ENCODE data around the gene TECPR2.

TECPR2 gene

DNA sequence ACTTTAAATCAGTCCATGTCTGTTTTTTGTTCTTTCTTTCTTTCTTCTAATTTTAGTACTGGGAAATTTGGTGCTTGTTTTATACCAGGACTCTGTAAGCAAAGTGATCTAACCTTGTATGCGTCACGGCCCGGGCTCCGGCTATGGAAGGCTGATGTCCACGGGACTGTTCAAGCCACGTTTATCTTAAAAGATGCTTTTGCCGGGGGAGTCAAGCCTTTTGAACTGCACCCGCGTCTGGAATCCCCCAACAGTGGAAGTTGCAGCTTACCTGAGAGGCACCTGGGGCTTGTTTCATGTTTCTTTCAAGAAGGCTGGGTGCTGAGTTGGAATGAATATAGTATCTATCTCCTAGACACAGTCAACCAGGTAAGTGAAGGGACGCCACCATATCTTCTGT lies 62.2 kb downstream of the TECPR2 start:
- no peak for DNase-seq (ENCODE audit: low read depth in 1 of 2, low spot score in 1 of 2)

DNA sequence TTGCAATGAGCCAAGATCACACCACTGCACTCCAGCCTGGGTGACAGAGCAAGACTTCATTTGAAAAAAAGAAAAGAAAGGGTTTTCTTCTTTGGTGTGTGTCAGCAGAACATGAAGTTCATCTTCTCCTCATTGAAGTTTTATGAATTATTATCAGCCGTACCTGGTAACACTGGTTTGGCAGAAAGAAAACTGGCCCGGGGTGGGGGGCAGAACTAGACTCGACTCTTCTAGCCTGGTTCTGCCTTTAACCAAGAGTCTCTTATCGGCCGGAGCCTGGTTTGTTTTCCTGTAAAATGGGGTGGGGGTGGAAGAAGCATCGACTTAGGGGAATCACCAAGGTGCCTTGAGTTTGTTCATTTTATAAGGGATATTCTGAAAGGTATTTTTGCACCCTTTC lies 64.1 kb downstream of the TECPR2 start:
- DNase-seq (ENCODE audit: low read depth in 1 of 2, low spot score in 1 of 2), result no peak

DNA sequence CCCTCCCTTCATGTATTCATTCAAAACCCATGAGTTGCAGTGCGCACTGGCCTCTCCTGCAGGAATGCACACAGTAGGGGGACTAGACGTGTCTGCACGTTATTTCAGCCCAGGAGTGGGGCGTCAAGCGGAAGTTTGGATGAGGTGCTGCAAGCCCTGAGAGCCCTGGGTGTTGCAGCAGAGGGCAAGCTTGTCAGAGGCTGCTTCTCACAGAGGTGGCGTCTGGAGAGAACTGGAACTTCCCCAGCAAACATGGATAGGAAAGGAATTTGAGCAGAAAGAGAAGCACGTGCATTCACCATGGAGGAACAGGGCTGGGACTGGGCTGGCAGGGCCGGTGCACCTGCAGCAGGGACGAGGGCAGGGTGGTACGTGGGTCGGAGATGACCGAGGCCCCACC lies 64.9 kb downstream of the TECPR2 start:
- no peak for DNase-seq (ENCODE audit: low read depth in 1 of 2, low spot score in 1 of 2)

DNA sequence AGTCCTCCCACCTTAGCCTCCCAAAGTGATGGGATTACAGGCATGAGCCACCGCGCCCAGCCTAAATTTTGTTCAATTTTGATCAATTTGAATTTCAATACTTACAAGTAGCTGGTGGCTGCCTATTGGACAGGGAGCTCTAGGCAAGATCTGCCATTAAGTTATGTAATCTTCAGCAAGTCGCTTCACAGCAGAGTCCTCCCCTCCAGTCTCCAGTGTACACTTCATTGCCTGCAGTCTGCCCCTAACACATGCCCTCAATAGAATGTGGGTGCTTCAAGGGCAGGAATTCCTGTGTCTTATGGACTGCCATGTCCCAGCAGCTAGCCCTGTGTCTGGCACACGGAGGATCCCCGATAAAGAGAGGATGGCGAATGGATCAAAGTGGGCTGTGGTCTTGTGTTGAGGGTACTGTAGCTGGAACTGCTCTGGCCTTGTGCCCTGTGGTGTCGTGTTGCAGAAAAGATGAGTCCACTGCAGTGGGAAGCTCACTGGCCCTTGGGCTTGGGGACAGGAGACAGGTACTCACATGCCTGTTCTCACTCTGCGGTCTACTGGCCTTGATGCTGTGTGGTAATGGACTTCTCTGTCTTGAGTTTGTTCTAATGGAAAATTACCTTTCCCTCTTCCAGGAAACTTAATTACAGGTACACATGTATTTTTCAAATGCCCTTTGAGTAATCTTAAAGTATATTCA lies 67.6 kb downstream of the TECPR2 start:
- DNase-seq (ENCODE audit: low read depth in 1 of 2, low spot score in 1 of 2), result no peak

DNA sequence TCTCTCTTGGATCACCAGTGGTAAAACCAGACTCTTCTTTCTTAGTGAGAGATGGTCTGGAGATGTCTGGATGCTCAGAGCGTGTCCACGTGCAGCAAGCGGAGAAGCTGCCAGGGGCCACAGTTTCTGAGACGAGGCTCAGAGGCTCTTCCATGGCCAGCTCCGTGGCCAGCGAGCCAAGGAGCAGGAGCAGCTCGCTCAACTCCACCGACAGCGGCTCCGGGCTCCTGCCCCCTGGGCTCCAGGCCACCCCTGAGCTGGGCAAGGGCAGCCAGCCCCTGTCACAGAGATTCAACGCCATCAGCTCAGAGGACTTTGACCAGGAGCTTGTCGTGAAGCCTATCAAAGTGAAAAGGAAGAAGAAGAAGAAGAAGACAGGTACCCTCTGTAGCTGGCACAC lies 69.0 kb downstream of the TECPR2 start:
- DNase-seq (ENCODE audit: low read depth in 1 of 2, low spot score in 1 of 2), result no peak

DNA sequence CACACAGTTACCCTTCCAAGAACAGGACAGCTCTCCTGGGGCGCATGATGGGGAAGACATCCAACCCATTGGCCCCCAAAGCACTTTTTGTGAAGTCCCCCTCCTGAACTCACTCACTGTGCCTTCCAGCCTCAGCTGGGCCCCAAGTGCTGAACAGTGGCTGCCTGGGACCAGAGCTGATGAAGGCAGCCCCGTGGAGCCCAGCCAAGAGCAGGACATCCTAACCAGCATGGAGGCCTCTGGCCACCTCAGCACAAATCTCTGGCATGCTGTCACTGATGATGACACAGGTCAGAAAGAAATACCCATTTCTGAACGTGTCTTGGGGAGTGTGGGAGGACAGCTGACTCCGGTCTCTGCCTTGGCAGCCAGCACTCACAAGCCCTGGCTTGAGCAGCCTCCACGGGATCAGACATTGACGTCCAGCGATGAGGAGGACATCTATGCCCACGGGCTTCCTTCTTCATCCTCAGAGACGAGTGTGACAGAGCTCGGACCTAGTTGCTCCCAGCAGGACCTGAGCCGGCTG lies 72.0 kb downstream of the TECPR2 start:
- DNase-seq (ENCODE audit: low read depth in 1 of 2, low spot score in 1 of 2), result no peak

DNA sequence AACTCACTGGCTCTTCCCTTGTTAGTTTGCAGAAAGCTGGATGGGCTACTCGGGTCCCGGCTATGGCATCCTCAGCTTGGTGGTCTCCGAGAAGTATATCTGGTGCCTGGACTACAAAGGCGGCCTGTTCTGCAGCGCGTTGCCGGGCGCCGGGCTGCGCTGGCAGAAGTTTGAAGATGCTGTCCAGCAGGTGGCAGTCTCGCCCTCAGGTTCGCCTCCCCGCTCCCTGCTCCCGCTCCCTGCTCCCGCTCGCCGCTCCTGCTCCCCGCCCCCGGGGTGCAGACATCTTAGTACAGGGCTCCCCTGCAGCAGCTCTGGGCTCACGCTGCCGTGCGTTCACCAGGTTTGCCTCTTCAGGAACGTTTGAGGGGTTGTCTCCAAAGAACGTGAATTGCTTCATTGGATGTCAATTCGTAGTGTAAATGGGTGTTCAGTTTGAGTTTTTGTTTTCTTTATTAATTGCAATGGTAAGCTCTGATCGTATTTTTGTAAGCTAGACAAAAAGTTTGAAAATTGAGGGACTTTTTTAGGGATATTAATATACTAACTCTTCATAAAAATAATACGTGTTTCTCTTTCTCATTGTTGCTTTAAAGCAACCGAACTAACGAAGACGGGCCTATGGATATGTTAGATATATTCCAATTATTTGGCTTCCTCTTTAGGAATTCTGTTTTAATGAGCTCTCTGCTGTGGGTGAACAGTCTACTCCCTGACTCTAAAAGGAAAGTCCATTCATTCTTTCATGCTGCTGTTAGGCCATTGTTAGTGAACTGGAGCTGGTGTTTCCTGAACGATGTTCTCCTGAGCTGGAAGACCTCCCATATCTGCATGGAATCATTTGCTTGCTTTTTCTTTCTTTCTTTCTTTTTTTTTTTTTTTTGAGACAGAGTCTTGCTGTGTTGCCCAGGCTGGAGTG lies 75.5 kb downstream of the TECPR2 start:
- DNase-seq (ENCODE audit: low read depth in 1 of 2, low spot score in 1 of 2), result peak; percentile 10 to 36

DNA sequence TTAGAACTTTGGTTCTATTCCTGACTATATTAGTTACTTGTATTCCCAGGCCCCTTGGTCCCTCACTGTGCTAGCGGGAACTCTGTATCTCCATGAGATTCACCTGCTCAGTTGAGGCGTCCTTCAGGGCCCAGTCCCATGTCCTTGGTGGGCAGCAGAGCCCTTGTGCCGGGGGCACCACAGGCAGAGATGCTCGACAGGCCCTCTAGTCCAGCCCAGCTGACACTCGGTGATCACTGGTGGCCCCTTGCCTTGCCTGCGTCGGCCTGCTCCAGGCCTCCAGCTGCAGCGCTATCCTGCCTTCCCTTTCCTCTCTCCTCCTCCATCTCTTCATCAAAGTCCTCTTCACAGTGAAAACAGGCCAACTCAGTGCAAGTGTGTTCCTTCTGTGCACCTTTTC lies 76.8 kb downstream of the TECPR2 start:
- no peak for DNase-seq (ENCODE audit: low read depth in 1 of 2, low spot score in 1 of 2)

DNA sequence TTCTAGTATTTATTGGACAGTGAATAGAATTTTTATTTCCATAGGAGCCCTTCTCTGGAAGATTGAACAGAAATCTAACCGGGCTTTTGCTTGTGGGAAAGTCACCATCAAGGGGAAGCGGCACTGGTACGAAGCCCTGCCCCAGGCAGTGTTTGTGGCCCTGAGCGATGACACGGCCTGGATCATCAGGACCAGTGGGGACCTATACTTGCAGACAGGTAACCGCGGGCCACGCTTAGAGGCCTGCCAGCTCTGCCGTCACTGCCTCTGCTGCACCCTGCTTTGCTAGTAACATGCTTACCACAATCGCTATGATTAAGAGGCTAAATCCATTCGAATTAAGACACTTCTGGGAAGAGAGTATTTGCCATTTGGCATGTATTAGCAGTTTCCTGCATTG lies 77.7 kb downstream of the TECPR2 start:
- DNase-seq (ENCODE audit: low read depth in 1 of 2, low spot score in 1 of 2), result no peak

DNA sequence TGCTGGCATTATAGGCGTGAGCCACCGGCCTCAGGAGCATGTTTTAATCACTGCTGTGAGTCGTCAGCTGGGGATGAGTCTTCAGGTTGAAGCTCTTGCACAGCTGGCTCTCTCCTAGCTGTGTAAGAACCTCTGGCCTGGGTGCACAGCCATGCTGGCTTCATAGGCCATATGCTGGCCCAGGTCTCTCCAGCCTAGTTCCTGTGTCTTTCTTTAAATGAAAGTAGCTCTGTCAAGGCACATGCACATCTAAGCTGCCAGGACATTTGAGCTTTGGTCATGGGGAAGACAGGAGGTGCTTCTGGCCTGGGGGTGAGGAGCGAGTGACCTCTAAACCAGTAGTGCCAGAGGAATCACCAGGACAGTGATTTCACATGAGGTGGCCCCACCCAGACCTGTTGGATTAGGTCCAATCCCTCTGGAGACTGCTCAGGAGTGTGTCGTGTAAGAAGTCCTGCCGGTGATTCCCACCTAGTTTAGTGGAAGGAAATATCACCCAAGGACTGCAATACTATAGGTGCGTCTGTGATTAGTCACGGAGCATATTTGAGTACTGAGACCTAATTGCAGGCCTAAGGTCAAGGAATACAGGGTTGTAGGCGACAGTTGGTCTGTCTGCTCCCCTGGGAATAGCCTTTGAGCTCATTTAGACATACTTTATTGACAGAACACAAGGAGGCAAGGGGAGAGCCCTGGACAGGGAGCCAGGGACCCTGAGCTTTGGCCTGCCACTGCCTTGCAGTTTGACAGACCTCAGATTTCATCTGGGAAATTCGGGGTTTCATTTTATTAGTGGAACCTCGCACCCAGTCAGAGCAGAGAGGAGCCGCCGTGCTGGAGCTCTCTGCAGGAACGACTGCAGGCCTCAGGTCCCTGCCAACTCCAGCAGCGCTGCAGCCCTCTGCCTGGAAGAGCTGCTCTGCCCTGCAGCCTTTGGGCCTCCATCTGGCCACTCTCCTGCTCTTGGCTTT lies 79.8 kb downstream of the TECPR2 start:
- no peak for DNase-seq (ENCODE audit: low read depth in 1 of 2, low spot score in 1 of 2)

DNA sequence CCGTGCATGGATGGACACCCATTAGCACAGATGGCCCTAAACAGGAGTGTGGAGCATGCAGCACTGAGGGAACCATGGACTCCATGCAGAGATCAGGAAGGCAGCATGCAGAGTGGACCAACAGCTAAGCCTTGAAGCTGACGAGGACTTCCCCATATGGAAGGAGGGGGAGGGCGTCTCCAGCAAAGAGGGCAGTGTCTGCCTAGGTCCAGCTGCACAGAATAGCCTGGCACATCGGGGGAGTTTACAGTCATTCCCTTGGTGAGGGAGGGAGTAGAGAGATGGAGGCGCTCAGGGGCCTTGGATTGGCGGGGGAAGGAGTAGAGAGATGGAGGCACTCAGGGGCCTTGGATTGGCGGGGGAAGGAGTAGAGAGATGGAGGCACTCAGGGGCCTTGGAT lies 82.3 kb downstream of the TECPR2 start:
- DNase-seq (ENCODE audit: low read depth in 1 of 2, low spot score in 1 of 2), result no peak

DNA sequence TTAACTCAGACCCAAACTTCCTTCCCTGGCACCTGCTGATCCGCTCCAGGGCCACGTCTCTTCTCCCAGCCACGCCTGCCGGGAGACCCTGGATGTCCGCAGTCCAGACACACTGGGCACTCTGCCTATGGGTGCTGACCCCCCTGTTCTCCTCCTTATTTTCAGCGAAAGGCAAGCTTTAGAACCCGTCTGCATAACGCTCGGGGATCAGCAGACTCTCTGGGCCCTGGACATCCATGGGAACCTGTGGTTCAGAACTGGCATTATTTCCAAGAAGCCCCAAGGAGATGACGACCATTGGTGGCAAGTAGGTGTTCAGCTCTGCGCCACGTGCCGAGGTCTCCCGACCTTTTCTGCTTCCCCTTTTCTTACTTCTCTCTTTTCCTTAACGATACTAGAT lies 82.9 kb downstream of the TECPR2 start:
- no peak for DNase-seq (ENCODE audit: low read depth in 1 of 2, low spot score in 1 of 2)

DNA sequence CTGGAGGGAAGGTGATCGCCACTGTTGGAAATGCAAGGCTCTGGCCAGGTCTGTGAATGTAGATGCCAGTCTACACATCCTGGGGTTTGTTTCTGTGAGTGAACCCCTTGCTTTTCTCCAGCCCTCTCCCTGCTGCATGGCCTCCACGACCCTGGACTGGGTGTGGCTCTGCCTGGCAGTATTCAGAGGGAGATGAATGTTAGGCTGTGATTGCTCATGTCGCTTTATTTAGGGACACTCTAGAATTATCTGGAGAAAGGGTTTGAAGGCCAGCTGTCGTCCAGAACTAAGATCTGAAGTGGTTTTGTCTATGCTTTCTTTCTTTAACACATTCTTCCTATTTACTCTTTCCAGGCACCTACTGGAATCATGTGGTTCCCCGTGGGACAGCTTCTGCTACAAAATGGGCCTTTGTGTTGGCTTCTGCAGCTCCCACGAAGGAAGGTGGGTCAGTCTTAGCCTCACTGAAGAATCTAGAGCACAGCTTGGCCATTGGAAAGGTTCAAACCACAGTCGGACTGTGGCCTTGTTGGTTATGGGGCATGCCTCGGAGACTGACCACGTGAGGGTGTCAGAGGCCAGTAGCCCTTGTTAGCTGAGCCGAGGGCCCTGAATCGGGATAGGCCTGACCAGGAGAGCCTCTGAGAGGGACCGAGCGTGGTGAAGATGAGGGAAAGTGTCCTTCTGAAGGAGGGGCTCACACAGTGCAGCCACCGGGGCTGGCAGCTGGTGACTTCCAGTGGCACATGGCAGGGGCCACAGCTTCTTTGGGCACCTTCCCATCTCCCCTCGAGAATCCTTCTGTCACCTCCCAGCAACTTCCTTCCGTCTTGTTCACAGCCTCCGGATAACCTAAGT lies 87.7 kb downstream of the TECPR2 start:
- no peak for DNase-seq (ENCODE audit: low read depth in 1 of 2, low spot score in 1 of 2)

DNA sequence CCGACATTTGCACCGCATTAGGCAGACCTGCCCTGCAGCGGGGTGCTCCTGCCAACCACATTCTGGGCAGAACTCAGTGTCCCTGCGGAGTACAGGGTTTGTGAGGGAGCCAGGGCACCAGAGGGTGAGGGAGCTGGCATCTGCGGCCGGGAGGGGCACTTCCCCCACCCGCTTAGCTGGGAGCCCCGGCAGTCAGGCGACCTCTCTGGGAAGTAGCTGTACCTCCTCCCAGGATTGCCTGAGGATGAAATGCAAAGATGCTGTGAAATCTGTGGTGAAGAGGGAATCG lies 88.3 kb downstream of the TECPR2 start:
- no peak for DNase-seq (ENCODE audit: low read depth in 1 of 2, low spot score in 1 of 2)

DNA sequence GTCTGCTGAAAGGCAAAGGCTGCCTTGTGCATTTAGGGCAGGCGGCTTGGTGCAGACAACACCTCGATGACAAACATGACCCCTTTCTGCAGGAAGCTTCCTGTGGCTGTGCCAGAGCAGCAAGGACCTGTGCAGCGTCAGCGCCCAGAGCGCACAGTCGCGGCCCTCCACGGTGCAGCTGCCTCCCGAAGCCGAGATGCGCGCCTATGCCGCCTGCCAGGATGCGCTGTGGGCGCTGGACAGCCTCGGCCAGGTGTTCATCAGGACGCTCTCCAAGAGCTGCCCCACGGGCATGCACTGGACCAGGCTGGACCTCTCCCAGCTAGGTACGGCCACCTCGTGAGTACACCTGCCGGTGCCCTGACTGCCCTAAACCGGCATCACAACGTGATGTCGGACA lies 89.6 kb downstream of the TECPR2 start:
- DNase-seq (ENCODE audit: low read depth in 1 of 2, low spot score in 1 of 2), result no peak

DNA sequence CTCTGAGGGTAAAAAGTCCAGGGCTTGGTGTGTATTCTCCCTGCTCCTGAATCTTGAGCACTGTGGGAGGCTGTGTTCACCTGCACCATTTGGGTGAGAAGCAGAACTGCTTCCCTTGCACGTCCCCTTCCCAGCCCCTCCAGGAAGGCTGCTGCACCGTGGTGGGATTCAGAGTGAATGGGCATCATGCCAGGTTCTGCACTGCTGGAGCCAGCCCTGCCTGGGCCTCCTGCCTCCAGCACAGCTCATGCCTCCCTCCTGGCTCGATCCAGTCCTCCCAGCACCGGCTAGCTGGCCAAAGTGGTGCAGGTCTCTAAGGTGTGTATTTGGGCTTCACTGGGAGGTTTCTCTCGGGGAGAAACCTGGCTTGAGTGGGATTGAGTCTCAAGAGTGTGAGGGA lies 92.0 kb downstream of the TECPR2 start:
- no peak for DNase-seq (ENCODE audit: low read depth in 1 of 2, low spot score in 1 of 2)

DNA sequence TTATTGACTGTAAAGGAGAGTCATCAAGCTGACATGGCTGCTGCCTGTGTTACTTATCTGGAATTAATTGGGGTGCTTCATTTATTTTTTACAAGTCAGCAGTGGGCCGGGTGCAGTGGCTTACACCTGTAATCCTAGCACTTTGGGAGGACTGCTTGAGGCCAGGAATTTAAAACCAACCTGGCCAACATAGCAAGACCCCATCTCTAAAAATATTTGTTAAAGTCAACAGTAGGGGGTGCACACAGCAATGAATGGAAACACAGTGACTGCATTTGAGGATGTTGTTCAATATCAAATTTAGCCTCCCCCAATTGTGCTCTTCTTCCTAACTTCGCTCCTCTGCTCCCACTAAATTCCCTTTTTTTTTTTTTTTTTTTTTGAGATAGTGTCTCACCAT lies 94.8 kb downstream of the TECPR2 start:
- no peak for DNase-seq (ENCODE audit: low read depth in 1 of 2, low spot score in 1 of 2)

DNA sequence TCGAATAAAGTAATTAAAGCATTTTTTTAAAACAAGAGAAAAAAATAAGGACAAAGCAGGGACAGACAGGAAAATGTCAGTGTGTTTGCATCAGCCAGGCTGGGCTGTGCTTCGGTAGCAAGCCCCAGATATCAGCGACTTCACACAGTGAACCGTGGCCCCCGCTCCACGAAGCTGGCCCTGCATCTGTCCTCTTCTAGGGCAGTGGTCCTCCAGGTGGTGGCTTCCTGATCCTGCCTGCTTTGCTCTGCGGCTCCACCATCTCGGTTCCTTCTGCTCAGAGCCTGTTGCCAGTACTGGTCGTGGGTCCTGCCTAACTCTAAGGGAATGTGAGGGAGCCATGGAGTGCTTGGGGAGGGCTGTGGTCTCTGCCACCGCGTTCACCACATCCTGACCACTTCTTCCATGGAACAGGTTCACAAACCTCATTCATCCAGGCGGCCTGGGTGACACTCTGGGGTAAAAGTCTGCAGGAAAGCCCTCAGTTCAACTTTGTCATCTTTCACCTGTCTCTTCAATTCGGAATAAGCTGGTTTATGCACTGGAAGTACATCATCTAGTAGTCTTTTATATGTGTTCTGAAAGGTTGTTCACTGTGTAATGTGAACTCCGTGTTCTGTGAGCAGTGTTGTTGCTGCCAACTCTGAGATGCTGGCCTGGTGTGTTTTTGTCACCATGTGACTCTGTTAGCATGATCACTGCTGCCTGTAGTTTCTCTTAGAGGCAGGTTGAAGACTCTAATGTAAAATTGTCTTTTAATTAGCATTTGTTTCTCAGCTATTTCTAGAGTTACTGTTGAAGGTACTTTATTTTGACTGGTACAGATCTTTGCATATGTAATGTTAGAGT lies 99.0 kb downstream of the TECPR2 start:
- no peak for DNase-seq (ENCODE audit: low read depth in 1 of 2, low spot score in 1 of 2)

DNA sequence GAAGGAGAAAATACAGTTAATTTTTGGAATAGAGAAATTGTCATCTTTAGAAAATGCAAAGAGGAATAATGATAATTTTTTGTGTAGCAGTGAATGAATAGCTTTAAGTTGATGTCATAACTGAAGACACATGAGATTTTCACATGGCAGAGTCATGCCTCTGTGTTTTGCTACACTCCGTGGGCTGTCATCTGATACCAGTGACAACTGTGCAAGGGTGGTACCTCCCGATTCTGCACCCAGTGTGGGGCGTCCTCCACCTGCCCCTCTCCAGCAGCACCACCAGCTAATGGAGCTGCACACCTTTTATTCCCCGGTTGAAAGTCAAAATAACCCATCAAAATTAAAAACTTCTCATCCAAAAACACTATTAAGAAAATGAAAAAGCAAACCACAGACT lies 99.7 kb downstream of the TECPR2 start:
- DNase-seq (ENCODE audit: low read depth in 1 of 2, low spot score in 1 of 2), result no peak

DNA sequence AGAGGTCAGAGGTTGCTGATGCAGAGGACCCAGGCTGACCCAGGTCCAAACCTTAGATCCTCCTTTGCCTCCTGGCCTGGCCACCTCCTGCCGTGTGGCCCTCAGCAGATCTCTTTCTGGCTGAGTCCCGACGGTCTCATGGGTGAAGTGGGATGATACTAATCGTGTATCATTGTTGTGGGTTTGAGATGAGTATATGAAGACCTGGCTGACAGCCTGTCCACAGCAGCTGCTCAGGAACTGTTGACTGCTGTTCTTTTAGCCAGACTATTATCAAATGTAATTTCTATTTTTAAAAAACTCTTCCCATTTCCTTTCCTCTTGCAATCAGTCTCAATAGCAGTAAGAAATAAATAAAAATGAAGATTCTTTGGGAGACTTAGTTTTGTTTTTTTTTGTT lies 101.3 kb downstream of the TECPR2 start:
- DNase-seq (ENCODE audit: low read depth in 1 of 2, low spot score in 1 of 2), result no peak
